HUES64 (cell line): ENCODE data around the gene PPM1A.

Experiments
- H3K27ac ChIP-seq: 2 replicates; pipeline ENCODE4 v1.7.0; 2013; ENCODE audit warnings: low read depth, low read length, inconsistent platforms
- H3K27me3 ChIP-seq: 2 replicates; pipeline ENCODE4 v1.6.1; 2013; ENCODE audit warnings: mild to moderate bottlenecking, low read length; ENCODE audit not compliant: insufficient read depth
- H3K36me3 ChIP-seq: 2 replicates; pipeline ENCODE4 v1.6.1; 2013; ENCODE audit warnings: mild to moderate bottlenecking, low read length; ENCODE audit not compliant: insufficient read depth
- H3K4me1 ChIP-seq: 2 replicates; pipeline ENCODE4 v1.6.1; 2013; ENCODE audit warnings: mild to moderate bottlenecking, low read length, moderate library complexity; ENCODE audit not compliant: insufficient read depth
- H3K4me3 ChIP-seq: 2 replicates; pipeline ENCODE4 v1.5.1; 2013; ENCODE audit warnings: mild to moderate bottlenecking, low read length, moderate library complexity
- H3K9ac ChIP-seq: 2 replicates; pipeline ENCODE4 v1.6.1; 2013; ENCODE audit warnings: mild to moderate bottlenecking, low read depth, low read length
- H3K9me3 ChIP-seq: 2 replicates; pipeline ENCODE4 v1.6.1; 2013; ENCODE audit warnings: low read depth, low read length; ENCODE audit not compliant: insufficient read depth
- WGBS: fragments of 150-250, 120-280 bp; methylation state at CpG from one replicate; pipeline ENCODE4 v1.1.7; 2013; ENCODE audit warnings: missing lambda C conversion rate; 5-methylcytosine and 5-hydroxymethylcytosine counted together

Gene PPM1A

DNA sequence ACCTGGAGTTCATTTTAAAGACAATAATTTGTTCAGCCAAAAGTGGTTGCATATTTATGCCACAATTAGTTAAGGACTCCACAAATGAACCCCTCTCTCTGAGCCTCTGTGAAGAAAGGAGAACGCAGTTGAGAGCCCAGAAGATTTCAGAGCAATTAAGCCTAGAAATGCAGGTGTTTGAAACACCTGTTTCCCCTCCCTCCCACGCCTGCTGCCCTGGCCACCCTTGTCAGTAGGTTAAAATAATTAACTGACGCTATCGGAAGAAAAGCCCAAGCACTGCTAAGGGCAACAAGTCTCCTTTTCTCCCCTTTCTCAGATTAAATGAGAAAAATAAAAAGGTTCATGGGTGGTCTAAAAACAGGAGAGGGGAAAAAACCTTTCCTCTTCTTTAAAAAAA is 99.2 kb downstream of the PPM1A start:
- Histone ChIP-seq H3K9me3 (no peaks in the 10 kb centered on the region), H3K4me1 (peaks cover 24% of the 10 kb centered on the region), H3K4me3 (no peak overlapping the region), H3K36me3 (no peaks in the 10 kb centered on the region), H3K27ac (0 out of 2 replicates have a peak overlapping the region, but pooled peaks have one; percentile 8), H3K27me3 (no peaks in the 10 kb centered on the region), H3K9ac (no peak overlapping the region)
- WGBS = 63% methylated on average over 4 of the region's 4 CpGs
